GM19035 (cell line): ENCODE data around the gene PBX3.

Source experiments
- ATAC-seq: cut with Tn5 transposase; IDR thresholded peaks from one replicate; pipeline ENCODE4 v1.9.1; 2021; ENCODE audit not compliant: unreplicated experiment

The PBX3 gene

DNA sequence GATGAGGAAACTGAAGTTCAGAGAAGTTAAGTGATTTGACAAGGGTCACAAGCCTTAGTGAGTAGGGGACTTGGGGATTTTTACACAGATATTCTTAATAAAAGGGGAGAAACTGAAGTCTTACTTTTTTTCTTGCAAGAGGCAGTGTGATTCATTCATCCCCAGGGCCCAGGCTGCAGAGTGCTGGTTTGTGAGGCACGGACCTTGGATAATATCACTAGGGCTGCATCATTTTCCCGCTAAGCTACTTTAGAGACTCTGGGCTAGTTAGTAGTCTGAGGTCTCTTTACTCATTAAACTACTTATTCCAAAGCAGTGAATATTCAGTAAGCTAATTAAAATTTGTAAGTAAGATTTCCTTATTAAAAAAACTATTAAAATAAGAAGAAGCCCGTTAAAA lies 195.0 kb downstream of the PBX3 start:
- ATAC-seq: no peak

DNA sequence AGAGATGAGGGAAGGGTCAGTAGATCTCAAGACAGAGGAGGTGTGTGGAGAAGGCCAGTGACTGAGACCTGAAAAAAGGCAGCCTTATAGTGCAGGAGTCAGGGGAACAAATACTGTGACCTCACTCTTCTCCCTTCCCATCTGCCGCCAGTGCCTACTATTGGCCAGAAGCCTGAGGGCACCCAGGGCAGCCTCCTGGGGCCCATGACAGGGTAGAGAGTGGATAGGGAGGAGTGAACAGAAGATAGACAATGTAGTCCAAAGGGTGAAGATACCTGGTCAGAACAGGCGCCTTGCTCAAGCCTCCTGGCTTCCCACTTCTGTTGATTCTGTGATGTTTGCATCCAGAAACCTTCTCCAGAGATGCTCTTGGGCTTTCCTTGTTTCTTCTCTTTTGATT lies 196.7 kb downstream of the PBX3 start:
- ATAC-seq: no peak

DNA sequence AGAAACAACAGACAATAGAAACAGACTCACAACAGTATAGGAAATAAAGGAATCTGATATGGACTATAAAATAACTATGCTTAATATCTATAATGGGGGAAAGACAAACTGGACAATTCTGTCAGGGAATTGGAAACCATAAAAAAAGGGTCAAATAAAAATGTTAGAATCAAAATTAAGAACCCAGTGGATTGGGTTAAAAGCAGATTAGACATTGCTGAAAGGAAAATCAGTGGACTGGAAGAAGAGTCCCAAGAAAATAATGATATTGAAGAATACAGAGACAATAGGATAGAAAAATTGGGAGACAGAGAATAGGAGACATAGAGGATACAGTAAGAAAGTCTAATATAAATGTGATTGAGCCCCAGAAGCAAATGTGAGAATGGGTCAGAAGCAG lies 199.2 kb downstream of the PBX3 start:
- no peak for ATAC-seq

DNA sequence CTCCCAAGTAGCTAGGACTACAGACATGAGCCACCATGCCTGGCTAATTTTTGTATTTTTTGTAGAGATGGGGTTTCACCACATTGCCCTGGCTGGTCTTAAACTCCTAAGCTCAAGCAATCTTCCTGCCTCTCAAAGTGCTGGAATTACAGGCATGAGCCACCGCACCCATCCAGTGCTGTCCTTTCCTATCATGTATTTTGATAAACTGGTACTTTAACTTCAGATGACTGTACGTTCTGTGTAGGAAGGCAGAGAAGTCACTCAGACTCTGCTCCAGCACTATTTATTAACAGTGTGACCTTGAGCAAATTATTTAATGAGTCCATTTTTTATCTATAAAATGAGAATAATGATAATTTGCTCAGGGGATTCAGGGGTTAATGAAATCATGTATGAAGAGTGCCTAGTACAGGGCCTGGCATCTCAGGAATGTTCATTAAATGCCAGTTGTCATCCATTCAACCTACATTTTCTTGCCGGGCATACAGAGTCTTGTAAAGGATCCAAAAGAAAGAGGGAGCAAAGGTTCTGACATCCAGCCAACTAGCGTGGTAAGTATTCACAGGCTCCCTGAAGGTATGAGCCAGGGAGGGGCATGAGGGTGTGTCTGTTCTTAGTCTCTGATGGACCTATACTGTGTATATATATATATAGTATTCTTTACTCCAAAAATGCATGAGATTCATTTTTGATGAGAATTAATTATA lies 201.9 kb downstream of the PBX3 start:
- no peak for ATAC-seq

DNA sequence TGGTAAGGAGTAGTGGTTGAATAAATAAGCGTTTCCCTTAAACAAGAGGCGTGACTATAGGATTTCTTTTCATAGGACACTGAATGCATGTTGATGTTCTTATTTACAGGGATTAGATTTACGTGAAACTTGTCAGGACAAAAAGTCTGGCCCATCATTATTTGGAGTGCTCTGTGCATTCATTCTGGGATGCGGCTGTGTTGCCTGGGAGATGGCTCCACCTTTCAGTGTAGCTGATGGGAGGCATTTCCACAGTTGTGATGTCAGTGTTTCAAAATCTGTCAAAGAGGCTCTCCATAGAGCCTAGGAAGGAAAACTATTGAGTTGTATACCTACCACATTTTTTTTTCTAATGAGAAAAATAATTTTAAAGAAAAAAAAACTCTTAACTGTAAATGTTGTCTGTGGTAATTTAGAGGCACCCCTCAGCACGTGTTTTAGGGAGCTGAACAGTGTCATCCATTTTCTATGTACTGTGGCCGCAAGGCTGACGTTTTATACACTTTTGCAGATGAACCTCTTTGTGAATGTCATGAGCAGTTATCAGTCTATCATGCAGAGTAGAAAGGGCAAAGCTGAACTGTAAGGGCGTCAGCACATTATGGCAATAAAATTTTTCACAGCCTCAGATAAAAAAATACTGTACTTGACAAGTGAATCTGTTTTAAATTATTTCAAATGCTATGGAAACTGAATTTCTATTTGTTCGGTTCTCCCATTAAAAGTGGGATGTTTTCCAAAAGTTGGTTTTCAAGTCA lies 202.7 kb downstream of the PBX3 start:
- no peak for ATAC-seq

DNA sequence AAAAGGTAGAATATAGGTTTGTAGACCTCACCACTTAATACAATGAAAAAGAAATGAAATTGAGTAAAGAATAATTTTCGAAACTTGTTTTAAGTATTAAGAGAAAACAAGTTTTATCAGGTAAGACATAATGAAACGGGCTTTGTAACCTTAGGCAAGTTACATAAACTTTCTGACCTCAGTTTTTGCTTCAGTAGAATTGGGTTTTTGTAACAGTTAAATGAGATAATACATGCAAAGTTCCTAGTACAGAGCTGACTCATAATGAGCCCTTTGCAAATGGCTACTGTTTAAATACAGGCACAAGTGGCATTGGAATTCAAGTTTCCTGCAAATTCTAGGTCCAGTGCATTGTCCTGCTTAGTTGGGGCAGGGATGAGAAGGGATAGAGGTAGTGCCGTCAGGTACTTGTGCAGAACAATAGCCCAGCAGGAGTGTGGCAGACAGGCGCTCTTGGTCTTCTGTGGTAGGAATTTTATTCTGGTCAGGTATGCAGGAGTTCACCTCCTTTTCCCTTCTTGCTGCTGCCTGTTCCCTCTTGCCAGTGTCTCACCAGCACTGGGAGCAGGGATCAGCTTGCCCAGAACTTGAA lies 203.8 kb downstream of the PBX3 start:
- ATAC-seq: no peak

DNA sequence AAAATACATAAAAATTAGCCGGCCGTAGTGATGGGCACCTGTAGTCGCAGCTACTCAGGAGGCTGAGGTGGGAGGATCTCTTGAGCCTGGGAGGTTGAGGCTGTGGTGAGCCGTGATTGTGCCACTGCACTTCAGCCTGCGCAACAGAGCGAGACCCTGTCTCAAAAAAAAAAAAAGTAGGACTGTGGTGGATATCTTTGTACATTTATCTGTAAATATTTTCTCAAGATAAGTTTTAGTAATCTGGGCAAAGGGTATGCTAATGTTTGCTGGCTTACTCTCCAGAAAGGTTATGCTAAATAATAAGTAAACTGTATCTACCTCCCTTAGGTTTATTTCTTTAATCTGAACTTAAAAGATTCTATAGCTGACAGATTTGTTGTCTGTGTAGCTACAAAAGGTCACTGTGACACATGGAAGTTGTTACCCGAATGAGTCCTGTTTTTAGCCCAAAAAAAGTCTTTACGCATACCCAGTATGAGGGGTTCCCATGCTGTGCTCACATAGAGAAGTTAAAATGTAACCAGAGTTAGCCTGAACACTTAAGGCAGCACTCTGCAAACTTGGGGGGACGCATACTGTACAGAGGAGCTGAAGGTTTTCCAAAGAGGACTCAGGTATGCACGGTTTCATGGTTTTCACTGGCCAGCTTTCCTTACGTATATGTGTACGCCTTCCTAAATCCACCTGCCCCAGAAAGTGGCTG lies 206.3 kb downstream of the PBX3 start:
- no peak for ATAC-seq

DNA sequence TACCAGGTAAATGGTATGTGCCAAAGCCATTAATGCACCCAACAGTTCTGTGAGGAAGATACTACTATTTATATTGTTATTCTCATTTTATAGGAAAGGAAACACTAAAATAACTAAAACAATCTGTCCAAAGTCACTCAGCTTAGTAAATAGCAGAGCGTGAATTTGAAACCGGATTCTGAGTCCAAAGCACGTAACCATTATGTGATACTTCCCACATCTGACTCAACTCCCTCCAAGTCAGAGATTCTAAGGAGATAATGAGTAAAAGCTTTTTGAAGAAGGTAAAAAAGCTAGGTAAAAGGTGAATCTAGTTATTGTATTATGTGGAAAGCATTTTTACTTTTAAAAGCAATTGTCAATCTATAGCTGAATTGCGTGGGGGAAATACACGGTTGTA lies 208.9 kb downstream of the PBX3 start:
- ATAC-seq: no peak

DNA sequence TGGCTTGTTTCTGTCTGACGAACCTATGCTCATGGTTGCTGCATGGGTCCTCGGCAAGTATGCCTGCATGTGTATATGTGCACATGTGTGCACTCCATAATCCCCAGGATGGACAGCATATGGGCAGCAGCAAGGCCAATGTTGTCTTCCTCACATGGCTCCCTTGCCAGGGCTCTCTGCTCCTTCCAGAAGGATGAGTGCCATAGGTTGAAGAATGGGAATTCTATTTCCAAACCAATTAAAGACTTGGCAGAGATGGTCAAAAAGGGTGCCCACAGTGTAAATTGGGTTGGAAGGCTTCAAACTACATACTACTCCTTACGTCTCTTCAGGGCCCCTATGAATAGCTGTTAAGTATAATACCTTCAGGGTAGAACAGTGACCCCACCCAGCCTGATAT lies 212.1 kb downstream of the PBX3 start:
- no peak for ATAC-seq

DNA sequence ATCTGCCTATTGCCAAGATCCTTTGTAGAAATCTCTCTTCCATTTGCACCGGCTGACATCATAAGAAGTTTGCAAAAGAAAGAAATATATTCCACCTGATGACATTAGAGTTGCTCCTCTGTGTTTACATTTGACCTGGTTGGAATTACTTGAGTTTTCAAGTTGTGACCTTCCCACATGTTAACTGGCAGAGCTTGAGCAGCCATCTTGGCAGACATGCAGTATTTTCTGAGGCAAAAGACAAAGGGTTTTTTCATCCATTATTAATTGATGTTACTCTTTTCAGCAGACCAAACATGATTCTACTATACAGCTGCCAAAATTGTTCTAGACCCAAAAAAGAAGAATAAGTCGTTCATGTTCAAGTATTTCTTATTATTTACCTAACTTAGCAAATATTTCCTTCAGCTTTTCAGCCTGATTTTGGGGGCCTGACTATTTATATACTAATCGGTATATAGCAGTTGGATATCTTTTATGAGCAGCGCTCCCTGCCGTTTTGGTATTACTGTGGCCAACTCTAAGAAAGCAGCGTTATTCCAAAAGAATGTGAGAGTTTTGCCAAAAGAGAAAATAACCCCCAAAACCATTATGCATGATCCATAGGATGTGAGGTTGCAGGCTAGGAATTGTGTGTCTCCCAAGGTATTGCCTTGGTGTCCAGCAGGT lies 212.9 kb downstream of the PBX3 start:
- ATAC-seq: no peak

DNA sequence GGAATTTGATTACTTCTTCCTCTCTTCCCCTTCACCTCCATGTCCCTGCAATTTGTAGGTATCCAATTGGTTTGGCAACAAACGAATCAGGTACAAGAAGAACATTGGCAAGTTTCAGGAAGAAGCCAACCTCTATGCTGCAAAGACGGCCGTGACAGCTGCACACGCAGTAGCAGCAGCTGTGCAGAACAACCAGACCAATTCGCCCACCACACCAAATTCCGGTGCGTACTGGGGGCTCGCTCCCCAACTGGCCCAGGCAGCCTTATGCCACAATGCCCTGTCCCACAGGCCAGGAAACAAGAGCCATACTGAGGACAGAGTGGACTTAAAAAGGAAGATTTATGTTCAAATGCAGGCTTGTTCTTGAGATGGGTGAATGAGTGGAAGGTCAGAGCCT lies 213.5 kb downstream of the PBX3 start:
- no peak for ATAC-seq

DNA sequence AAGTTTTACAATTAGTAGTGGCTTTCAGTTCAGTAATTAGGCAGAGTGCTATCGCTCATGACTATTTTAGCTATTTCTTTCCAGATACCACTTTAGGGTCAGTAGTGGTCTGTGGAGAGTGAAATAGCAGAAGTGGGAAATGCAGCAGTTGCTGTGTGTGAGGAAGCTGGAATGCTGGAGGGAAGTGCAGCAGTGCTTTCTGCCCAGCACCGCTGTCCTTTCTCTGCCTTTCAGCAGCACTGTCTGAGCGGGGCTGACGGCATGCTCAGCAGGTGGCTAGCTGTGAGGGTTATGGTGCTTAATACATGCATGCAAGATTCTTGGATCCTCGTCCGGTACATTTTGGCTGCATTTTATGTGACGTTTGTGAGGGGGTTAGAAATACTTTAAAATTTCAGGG lies 213.9 kb downstream of the PBX3 start:
- no peak for ATAC-seq

DNA sequence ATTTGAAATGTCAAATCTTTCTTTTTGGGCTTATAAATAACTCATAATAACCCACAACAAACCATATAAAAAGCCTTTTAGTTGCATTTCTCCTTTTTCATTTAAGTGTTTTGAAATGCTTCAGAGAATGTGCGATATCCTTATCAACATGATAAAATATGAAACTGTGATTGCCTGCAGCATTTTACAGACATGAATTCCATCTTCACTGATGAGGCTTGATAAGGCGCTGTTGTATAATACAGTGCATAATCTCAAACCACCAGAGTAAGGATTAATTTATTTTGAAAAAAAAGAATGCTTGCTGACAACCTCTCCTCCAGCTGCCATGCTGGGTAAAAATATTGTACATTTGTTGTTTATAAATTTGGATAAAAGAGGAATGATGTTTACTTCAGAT lies 216.8 kb downstream of the PBX3 start:
- ATAC-seq: no peak

DNA sequence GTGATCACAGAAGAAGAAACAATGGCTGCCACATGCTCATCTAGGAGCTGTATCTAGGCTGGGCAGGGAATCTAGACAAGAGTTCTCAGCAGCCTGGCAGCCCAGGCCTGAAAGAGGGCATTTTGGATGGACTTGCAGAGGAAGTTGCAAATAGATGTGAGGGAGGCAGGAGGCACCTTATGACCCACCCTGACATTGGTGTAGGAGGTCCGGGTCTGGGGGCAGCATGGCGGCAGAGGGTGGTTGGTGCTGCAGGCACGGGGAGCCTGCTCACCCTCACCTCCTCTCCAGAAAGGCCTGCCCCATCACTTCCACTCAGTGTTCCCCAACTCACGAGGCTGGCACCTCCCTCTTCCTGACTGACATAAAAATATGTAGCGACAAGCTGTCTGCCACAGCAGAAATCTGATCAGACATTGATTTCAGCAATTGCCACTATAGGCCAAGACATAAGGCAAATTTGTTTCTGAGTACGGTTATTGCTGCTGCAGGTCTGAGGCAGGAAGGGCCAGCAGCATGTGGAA lies 217.6 kb downstream of the PBX3 start:
- ATAC-seq: no peak

DNA sequence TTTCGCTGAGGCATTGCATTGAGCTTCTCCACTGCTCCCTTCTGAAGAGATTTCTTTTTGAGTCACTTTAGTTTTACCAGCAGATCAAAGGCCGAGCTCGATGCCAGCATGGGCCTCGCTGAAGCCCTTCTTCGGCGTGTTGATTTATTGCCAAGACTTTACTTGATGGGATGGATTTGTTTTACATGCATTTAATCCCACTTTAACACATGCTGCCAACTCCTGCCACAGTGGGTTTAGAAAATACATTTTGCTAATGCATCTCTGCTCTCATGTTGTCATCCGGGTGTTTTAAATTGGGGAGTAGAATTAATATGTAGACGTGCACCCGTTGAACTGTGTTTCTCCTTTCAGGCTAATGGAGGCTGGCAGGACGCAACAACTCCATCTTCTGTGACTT lies 218.3 kb downstream of the PBX3 start:
- no peak for ATAC-seq

DNA sequence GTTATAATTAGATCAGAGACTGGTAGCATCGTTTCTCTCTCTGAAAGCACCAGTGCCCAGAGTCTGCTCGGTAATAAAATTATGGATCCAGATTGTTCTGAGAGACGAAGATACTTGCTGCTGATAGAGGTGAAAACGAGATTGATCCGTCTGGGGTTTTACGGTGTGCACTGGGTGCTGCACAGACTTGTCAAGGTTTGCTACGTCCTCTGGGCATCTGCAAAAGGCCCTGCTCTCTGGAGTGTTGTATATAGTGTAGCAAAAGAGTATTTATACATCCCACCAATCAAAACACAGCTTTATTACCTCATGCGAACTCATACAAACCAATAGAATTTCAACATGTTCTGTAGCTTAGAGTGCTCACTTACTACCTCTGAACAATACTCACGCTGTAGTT lies 219.3 kb downstream of the PBX3 start:
- ATAC-seq: no peak

DNA sequence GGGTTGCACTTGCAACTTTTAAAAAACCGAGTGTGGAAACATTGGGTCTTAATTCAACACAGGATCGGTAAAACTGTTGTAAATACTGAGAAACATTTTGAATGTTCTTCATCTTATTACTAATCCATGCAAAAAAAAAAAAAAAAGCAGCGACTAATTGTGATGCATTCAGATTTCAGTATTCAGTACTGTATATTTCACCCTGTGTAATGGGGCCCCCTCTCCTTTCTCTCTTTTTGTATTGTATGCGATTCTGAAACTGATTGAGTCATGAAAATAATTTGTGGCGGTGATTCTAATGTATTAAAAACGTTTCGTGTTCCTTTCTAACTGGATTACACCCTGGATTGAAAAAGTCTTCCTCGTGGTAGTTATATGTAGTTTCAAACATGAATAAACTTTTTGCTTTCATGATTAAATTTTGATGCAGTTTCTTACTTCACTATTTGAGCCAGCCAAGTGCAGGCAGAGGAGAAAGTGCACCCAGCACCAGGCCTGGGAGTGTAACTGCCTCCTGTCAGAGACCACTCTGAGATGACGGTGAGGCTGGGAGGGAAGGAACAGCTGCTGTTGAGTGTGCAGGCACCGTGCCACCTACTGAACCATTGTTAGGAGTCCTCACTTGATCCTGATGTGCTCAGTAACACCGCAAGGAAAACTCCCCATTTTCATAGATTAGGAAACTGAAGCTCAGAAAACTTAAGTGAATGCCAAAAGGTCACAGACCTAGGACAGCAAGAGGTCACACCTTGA lies 220.0 kb downstream of the PBX3 start:
- no peak for ATAC-seq

DNA sequence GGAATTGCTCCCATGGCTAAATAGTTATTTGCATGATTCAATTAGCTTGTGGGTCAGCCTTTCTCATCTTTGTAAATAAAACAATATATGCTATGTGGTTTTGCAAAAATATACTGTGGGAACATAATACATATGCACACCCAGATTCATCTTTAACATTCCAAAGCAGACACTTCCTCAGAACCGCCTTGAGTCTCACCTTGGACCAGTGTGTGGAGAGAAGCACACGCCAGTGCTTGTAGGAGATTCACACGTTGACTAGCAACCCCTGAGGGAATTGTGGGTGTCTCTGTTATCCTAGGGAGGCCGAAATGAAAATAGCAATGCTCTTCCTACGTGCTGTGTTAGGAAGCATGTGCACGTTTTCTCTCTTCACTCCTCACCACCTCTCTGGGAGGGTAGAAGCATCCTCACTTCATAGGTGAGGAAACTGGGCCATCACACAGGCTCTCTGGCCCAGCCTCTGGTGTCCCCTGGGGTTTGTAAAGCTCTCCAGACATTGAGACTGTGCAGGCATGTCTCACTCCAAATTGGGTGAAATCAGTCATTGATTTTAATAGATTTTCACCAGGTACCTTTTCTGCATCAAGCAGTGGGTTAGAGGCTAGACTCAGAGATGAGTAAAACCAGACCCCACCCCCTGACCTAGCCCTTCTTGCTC lies 221.7 kb downstream of the PBX3 start:
- ATAC-seq: no peak

DNA sequence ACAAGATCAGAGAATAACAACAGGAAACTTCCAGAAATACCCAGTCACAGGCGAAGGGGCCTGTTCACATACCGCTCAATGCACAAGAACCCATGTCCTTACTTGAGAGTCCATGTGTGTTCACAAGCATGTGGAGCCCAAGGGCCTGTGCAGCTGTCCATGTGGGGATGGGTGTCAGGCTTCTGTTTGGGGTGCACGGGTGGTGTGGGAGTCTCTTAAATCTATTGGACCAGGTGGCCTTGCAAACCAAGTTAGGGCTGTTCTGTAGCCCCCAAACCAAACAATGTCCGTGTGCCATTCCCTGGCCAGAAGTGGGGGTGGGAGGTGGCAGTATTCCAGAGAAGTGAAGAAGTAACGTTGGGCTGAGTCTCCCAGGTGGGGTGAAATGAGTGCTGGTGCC lies 222.3 kb downstream of the PBX3 start:
- ATAC-seq: no peak

DNA sequence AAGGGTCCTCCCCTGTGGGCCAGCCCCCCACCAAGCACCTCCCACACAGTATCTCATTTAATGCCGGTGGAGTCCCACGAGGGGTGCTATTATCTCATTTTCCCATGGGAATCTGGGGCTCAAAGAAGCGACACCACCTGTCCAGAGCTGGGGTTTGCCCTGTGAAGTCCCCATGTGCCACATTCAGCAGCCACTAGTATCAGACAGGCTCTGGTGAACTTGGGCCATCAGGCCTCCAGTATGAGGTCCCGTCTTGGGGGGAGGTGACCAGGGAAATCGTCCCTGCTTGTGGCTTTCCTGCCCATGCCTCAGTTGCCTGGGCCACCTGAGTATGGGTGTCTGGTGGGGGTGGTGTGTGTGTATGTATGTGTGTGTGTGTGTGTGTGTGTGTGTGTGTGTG lies 222.7 kb downstream of the PBX3 start:
- no peak for ATAC-seq
